GM21737 (cell line): Measurements from ENCODE around the gene FERMT1.

Experiments
- ATAC-seq: cut with Tn5 transposase; IDR thresholded peaks from one replicate; pipeline ENCODE4 v1.9.1; 2021; ENCODE audit warnings: mild to moderate bottlenecking, moderate library complexity; ENCODE audit not compliant: unreplicated experiment

Gene FERMT1

GRCh38 chr20:6122873-6123648 is at the start of gene FERMT1:
TSS of gene FERMT1 (minus strand) at chr20:6123030. CDS start at chr20:6119554, 3,476 bp downstream.
- ATAC-seq: peak; percentile 75

- ATAC-seq: no peak
These were observed 46.4 kb upstream of the FERMT1 start for GRCh38 chr20:6169251-6169650.

- ATAC-seq: no peak
These were observed 45.4 kb upstream of the FERMT1 start for GRCh38 chr20:6168204-6168603.

- ATAC-seq: no peak
These were observed 42.5 kb upstream of the FERMT1 start for GRCh38 chr20:6165346-6165745.

GRCh38 chr20:6164421-6165341 is 41.9 kb upstream of the FERMT1 start:
- ATAC-seq: no peak

GRCh38 chr20:6160736-6161135 is 37.9 kb upstream of the FERMT1 start:
- ATAC-seq: no peak

- no peak for ATAC-seq
These were observed 34.5 kb upstream of the FERMT1 start for GRCh38 chr20:6157345-6157744.

- ATAC-seq: no peak
These were observed 29.9 kb upstream of the FERMT1 start for GRCh38 chr20:6152777-6153176.

GRCh38 chr20:6148073-6148472 is 25.2 kb upstream of the FERMT1 start:
- ATAC-seq: no peak

GRCh38 chr20:6142348-6142993 is 19.6 kb upstream of the FERMT1 start:
- no peak for ATAC-seq

- no peak for ATAC-seq
These were observed 18.1 kb upstream of the FERMT1 start for GRCh38 chr20:6140947-6141346.

- no peak for ATAC-seq
These were observed 12.5 kb upstream of the FERMT1 start for GRCh38 chr20:6135347-6135746.

- no peak for ATAC-seq
These were observed 11.8 kb upstream of the FERMT1 start for GRCh38 chr20:6134592-6134991.

GRCh38 chr20:6130045-6130444 is 7.2 kb upstream of the FERMT1 start:
- ATAC-seq: no peak

GRCh38 chr20:6127825-6128224 is 5.0 kb upstream of the FERMT1 start:
- no peak for ATAC-seq

- ATAC-seq: no peak
These were observed 4.0 kb upstream of the FERMT1 start for GRCh38 chr20:6126846-6127245.

- ATAC-seq: no peak
These were observed 802 bp upstream of the FERMT1 start for GRCh38 chr20:6123649-6124014.

- no peak for ATAC-seq
These were observed 538 bp downstream of the FERMT1 start for GRCh38 chr20:6122111-6122872.

- no peak for ATAC-seq
These were observed 1.3 kb downstream of the FERMT1 start for GRCh38 chr20:6121504-6121903.

- no peak for ATAC-seq
These were observed 2.3 kb downstream of the FERMT1 start for GRCh38 chr20:6120491-6120988.

GRCh38 chr20:6116758-6117157 is 6.1 kb downstream of the FERMT1 start:
- ATAC-seq: no peak
